Pancreas (tissue), 10 donors: ENCODE measurements around the gene LNX2. TPM values are rescaled to one million over a fixed set of nuclear protein-coding genes. Genes with fewer than 3 reads are reported as not detected.

Source experiments
- ATAC-seq, 4 donors: fragments of 200-7000 bp; cut with Tn5 transposase; one replicate each; pipeline versions ENCODE4 v1.8.0 to v1.9.1; 2020; ENCODE audit warnings: mild to moderate bottlenecking in 4 of 4, moderate library complexity in 4 of 4
- DNase-seq, 6 donors: peaks; one replicate each; pipeline ENCODE4 v3.0.0-alpha.2; 2020
- FAIRE-seq: peaks from 2 replicates; lab custom pipeline; 2012; peaks lifted over from hg19 to GRCh38; lab: Jason Lieb, UNC
- H3K27ac ChIP-seq, 4 donors: fragments of 200-600 bp; sonication (generic); 1 replicate in 3 of 4; 2 replicates in 1 of 4; pipeline versions ENCODE4 v1.5.0 to v1.8.0; 2020
- H3K27me3 ChIP-seq, 4 donors: fragments of 200-600 bp; one replicate each; pipeline ENCODE4 v1.8.0; 2021
- H3K36me3 ChIP-seq, 3 donors: fragments of 200-600 bp; sonication (generic) in 1 of 3; one replicate each; pipeline versions ENCODE4 v1.5.0 to v1.8.0; 2020 to 2021
- H3K4me1 ChIP-seq, 3 donors: fragments of 200-600 bp; one replicate each; pipeline ENCODE4 v1.8.0; 2021
- H3K4me3 ChIP-seq, 4 donors: fragments of 200-600 bp; sonication (generic) in 2 of 4; one replicate each; pipeline versions ENCODE4 v1.5.0 to v1.8.0; 2020 to 2021
- H3K9me3 ChIP-seq, 4 donors: fragments of 200-600 bp; one replicate each; pipeline ENCODE4 v1.8.0; 2021
- CTCF ChIP-seq, 4 donors: fragments of 200-600 bp; sonication (generic) in 3 of 4; IDR thresholded peaks; one replicate each; pipeline versions ENCODE4 v1.5.0 to v1.8.0; 2021; ENCODE audit warnings: antibody characterized with exemption in 4 of 4
- WGBS, 2 donors: extraction: QIAGEN DNeasy Blood & Tissue Kit; methylation state at CpG; one replicate each; pipeline ENCODE4 v1.1.7; 2013; 5-methylcytosine and 5-hydroxymethylcytosine counted together
- intact Hi-C, 3 donors: fragments of 100-400 bp; cut with DNase I; formaldehyde crosslinking; loops; one replicate each; pipeline versions ENCODE4 v1.11.1 to v1.14.2; 2022
- polyA plus RNA-seq, 2 donors: library from polyadenylated mRNA; stranded (reverse); fragments of 200-250 nt; gene quantifications; one replicate each; pipeline ENCODE4 v1.2.3, GENCODE V29; 2013
- total RNA-seq, 6 donors: library from RNA; stranded (reverse); fragmentation: NEBNext Ultra II Directional in 4 of 6; extraction: Animal tissue kit (Norgen Biotek cat#: 25700) in 4 of 6; gene quantifications; one replicate each; pipeline versions ENCODE4 v1.2.1 to v1.2.4, GENCODE V29; 2021 to 2023
- donor health status: healthy with polysubstance abuse.
- donor health status: DM: no; HTN: no; CAD: no; lungs with moderate emphysema.
- donor health status: DM: no; HTN: no; CAD: no.
- donor health status: control.
- donor health status: control.
- donor health status: Bipolar disorder and iron deficiency.
- donor health status: DM: yes; HTN: yes; CAD: no.
- donor health status: DM: no; HTN: no; CAD: no.
- donor health status: DM: no; HTN: no; CAD: no.
- donor health status: DM: yes; HTN: yes; CAD: no.

Gene LNX2
- total and polyA plus RNA-seq, 8 donors = 4.9 to 18.9 (median 14.1) TPM

GRCh38 chr13:27621366-27622101, 1.2 kb upstream of the LNX2 start, which contains the start of gene POLR1D:
TSS of gene POLR1D (plus strand) at chr13:27621892. CDS start at chr13:27621984, 92 bp downstream.
- DNase-seq (peak; percentile 89 to 95 (median 92)), ATAC-seq (peak; percentile 71 to 82 (median 73)), FAIRE-seq (no peak)
- Histone ChIP-seq H3K9me3 (no peaks in the 10 kb centered on the region), H3K36me3 (no peaks in the 10 kb centered on the region), H3K27me3 (no peaks in the 10 kb centered on the region), H3K4me1 (peaks cover 38 to 45% (median 43%) of the 10 kb centered on the region in 3 donors), H3K27ac (peak within 1 kb of the TSS; percentile 96 to 99 (median 98)), H3K4me3 (peak within 1 kb of the TSS; percentile 44 to 93 (median 86))
- WGBS, 2 donors = 0 to 1% methylated on average over 56 to 71 of the region's 71 CpGs
- no peak for TF ChIP-seq CTCF (IDR thresholded peaks at IDR 0.05)
- intact Hi-C loops = loop anchor here in 1 of 3 donors (10.0 kb wide), 1 partner anchor 67 kb away; no protein-coding TSS in a partner anchor

- peak; percentile 6 to 16 (median 9) for ATAC-seq
- no peaks in the 10 kb centered on the region for H3K36me3 ChIP-seq
- no peak for TF ChIP-seq CTCF (IDR thresholded peaks at IDR 0.05)
- no peak for DNase-seq
- peaks cover 42 to 48% (median 42%) of the 10 kb centered on the region in 3 donors for H3K4me1 ChIP-seq
- 0% methylated on average over 8 of the region's 8 CpGs for WGBS, 2 donors
- H3K9me3 ChIP-seq = no peaks in the 10 kb centered on the region
- H3K27ac ChIP-seq = peak overlapping the region; percentile 96 to 99 (median 98)
- FAIRE-seq = no peak
- peak overlapping the region; percentile 44 to 93 (median 86) for H3K4me3 ChIP-seq
- intact Hi-C loops = loop anchor here in 1 of 3 donors (10.0 kb wide), 1 partner anchor 66 kb away; no protein-coding TSS in a partner anchor
- no peaks in the 10 kb centered on the region for H3K27me3 ChIP-seq
Observed at GRCh38 chr13:27621116-27621365, 712 bp upstream of the LNX2 start.

GRCh38 chr13:27619728-27620376, 477 bp downstream of the LNX2 start:
- intact Hi-C loops = loop anchor here in 1 of 3 donors (10.0 kb wide), 1 partner anchor 65 kb away; no protein-coding TSS in a partner anchor
- Histone ChIP-seq H3K27me3 (no peaks in the 10 kb centered on the region), H3K36me3 (no peaks in the 10 kb centered on the region), H3K9me3 (no peaks in the 10 kb centered on the region), H3K4me1 (peaks cover 36 to 39% (median 38%) of the 10 kb centered on the region in 3 donors), H3K27ac (peak overlapping the region; percentile 96 to 99 (median 98)), H3K4me3 (peak overlapping the region; percentile 44 to 93 (median 86))
- FAIRE-seq = no peak
- TF ChIP-seq CTCF (IDR thresholded peaks at IDR 0.05) = peak in 1 of 4 donors; percentile 9
- peak; percentile 0 to 22 (median 6) for ATAC-seq
- WGBS, 2 donors = 0 to 1% methylated on average over 39 to 47 of the region's 47 CpGs
- peak in 4 of 6 donors; percentile 29 to 84 (median 68) for DNase-seq

- Histone ChIP-seq H3K9me3 (no peaks in the 10 kb centered on the region), H3K27ac (peak overlapping the region; percentile 96 to 99 (median 98)), H3K4me3 (peak overlapping the region; percentile 44 to 93 (median 86)), H3K4me1 (peaks cover 30 to 35% (median 32%) of the 10 kb centered on the region in 3 donors), H3K27me3 (no peaks in the 10 kb centered on the region), H3K36me3 (no peaks in the 10 kb centered on the region)
- intact Hi-C loops = no loop called here
- FAIRE-seq (no peak), ATAC-seq (peak; percentile 6 to 20 (median 10)), DNase-seq (peak in 3 of 6 donors; percentile 59 to 75 (median 68))
- no peak for TF ChIP-seq CTCF (IDR thresholded peaks at IDR 0.05)
- 5 to 6% methylated on average over 10 of the region's 10 CpGs for WGBS, 2 donors
Observed at GRCh38 chr13:27619093-27619727, 1.1 kb downstream of the LNX2 start.
